CD4-positive, alpha-beta T cell treated with Interleukin-2 at 100 ng/mL for 4 hours (primary cell): ENCODE measurements around the gene ZNF606.
"Not testable (repeated sequence)": the region's sequence is repeated elsewhere in the genome, so short reads cannot be mapped to it uniquely, and the experiment has no call there.

Experiments used
- DNase-seq: peaks from one replicate; pipeline ENCODE4 v3.0.0-alpha.2; 2020; ENCODE audit warnings: low spot score

ZNF606 gene

GRCh38 chr19:58009666-58010301, 7.2 kb upstream of the ZNF606 start:
- DNase-seq: peak; percentile 63

- no peak for DNase-seq
Observed at GRCh38 chr19:58009301-58009665, 6.7 kb upstream of the ZNF606 start.

GRCh38 chr19:58008877-58009276, 6.3 kb upstream of the ZNF606 start:
- DNase-seq: not testable (repeated sequence)

GRCh38 chr19:58007285-58007684, 4.7 kb upstream of the ZNF606 start:
- DNase-seq: no peak

GRCh38 chr19:58003174-58003828, 681 bp upstream of the ZNF606 start:
- DNase-seq: no peak

- DNase-seq: no peak
Observed at GRCh38 chr19:58001895-58002369, 688 bp downstream of the ZNF606 start.

GRCh38 chr19:58000677-58001076, 1.9 kb downstream of the ZNF606 start:
- DNase-seq: no peak

GRCh38 chr19:57992841-57993240, 9.8 kb downstream of the ZNF606 start:
- DNase-seq: no peak

GRCh38 chr19:57978586-57979289, 23.9 kb downstream of the ZNF606 start:
- no peak for DNase-seq

GRCh38 chr19:57974434-57974833, 28.2 kb downstream of the ZNF606 start, which contains the start of gene C19orf18:
TSS of gene C19orf18 (minus strand) at chr19:57974534. CDS start at chr19:57974432, 102 bp downstream.
- no peak for DNase-seq

GRCh38 chr19:57964761-57965160, 37.9 kb downstream of the ZNF606 start:
- DNase-seq: no peak

GRCh38 chr19:57961785-57962184, 40.8 kb downstream of the ZNF606 start:
- DNase-seq: no peak

GRCh38 chr19:57954996-57955395, 47.6 kb downstream of the ZNF606 start:
- DNase-seq: no peak

- no peak for DNase-seq
Observed at GRCh38 chr19:57949702-57950101, 52.9 kb downstream of the ZNF606 start.

GRCh38 chr19:57949296-57949695, 53.3 kb downstream of the ZNF606 start:
- no peak for DNase-seq

GRCh38 chr19:57947419-57948134, 55.0 kb downstream of the ZNF606 start, which contains the start of gene ZNF256:
TSS of gene ZNF256 (minus strand) at chr19:57947706. CDS start at chr19:57947474, 232 bp downstream.
- DNase-seq: peak; percentile 92

- no peak for DNase-seq
Observed at GRCh38 chr19:57947088-57947418, 55.6 kb downstream of the ZNF606 start.

- DNase-seq: no peak
Observed at GRCh38 chr19:57946316-57946715, 56.3 kb downstream of the ZNF606 start.

GRCh38 chr19:57941593-57941992, 61.0 kb downstream of the ZNF606 start:
- no peak for DNase-seq

- DNase-seq: no peak
Observed at GRCh38 chr19:57935731-57936130, 66.9 kb downstream of the ZNF606 start.

- peak; percentile 56 for DNase-seq
Observed at GRCh38 chr19:57934820-57935665, 67.6 kb downstream of the ZNF606 start, which contains the start of gene ZNF418. TSS of gene ZNF418 (minus strand) at chr19:57935402. CDS start at chr19:57933822, 1,580 bp downstream.
